ENCODE data around the gene COMMD7. TPM values are rescaled to one million over a fixed set of nuclear protein-coding genes. Genes with fewer than 3 reads are reported as not detected.
"Not testable (repeated sequence)": the region's sequence is repeated elsewhere in the genome, so short reads cannot be mapped to it uniquely, and the experiment has no call there.

The COMMD7 gene
- total RNA-seq, 1 donor = 61.2 TPM

GRCh38 chr20:32695089-32695488 lies 48.2 kb downstream of the COMMD7 start:
- H3K4me3 ChIP-seq (ENCODE audit: insufficient read depth, low read length) = no peak overlapping the region
- no peak for DNase-seq (ENCODE audit: insufficient read length, low spot score, missing footprints)
- TF ChIP-seq, protein P1, sequence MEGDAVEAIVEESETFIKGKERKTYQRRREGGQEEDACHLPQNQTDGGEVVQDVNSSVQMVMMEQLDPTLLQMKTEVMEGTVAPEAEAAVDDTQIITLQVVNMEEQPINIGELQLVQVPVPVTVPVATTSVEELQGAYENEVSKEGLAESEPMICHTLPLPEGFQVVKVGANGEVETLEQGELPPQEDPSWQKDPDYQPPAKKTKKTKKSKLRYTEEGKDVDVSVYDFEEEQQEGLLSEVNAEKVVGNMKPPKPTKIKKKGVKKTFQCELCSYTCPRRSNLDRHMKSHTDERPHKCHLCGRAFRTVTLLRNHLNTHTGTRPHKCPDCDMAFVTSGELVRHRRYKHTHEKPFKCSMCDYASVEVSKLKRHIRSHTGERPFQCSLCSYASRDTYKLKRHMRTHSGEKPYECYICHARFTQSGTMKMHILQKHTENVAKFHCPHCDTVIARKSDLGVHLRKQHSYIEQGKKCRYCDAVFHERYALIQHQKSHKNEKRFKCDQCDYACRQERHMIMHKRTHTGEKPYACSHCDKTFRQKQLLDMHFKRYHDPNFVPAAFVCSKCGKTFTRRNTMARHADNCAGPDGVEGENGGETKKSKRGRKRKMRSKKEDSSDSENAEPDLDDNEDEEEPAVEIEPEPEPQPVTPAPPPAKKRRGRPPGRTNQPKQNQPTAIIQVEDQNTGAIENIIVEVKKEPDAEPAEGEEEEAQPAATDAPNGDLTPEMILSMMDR (IDR thresholded peaks at IDR 0.05; ENCODE audit: extremely low read depth, low read depth, low read length) = no peak

GRCh38 chr20:32688966-32689365 lies 54.3 kb downstream of the COMMD7 start:
- not testable (repeated sequence) for H3K79me2 ChIP-seq (ENCODE audit: insufficient read depth, low read length); H3K4me2 ChIP-seq (ENCODE audit: insufficient read depth, low read length); H4K20me1 ChIP-seq (ENCODE audit: insufficient read depth, low read length); H3K36me3 ChIP-seq (ENCODE audit: insufficient read depth, low read length); H3K27me3 ChIP-seq (ENCODE audit: insufficient read depth, low read length); H3K27ac ChIP-seq (ENCODE audit: low read depth, low read length); H2AFZ ChIP-seq (ENCODE audit: low read length); DNase-seq (ENCODE audit: insufficient read length, low spot score, missing footprints); H3K4me3 ChIP-seq (ENCODE audit: insufficient read depth, low read length); H3K9me3 ChIP-seq (ENCODE audit: low read depth, low read length)
- H3K4me1 ChIP-seq (ENCODE audit: insufficient read depth, low read length) = peaks cover 11% of the 10 kb centered on the region

More at GRCh38 chr20:32695089-32695488, 48.2 kb downstream of the COMMD7 start:
- H3K9me3 ChIP-seq (ENCODE audit: low read depth, low read length) = no peaks in the 10 kb centered on the region
- no peak overlapping the region for H3K27ac ChIP-seq (ENCODE audit: low read depth, low read length)
- no peak overlapping the region for H2AFZ ChIP-seq (ENCODE audit: low read length)
- no peaks in the 10 kb centered on the region for H4K20me1 ChIP-seq (ENCODE audit: insufficient read depth, low read length)
- no peaks in the 10 kb centered on the region for H3K27me3 ChIP-seq (ENCODE audit: insufficient read depth, low read length)
- H3K36me3 ChIP-seq (ENCODE audit: insufficient read depth, low read length) = no peaks in the 10 kb centered on the region
- no peaks in the 10 kb centered on the region for H3K79me2 ChIP-seq (ENCODE audit: insufficient read depth, low read length)
- no peaks in the 10 kb centered on the region for H3K4me1 ChIP-seq (ENCODE audit: insufficient read depth, low read length)
- no peak overlapping the region for H3K4me2 ChIP-seq (ENCODE audit: insufficient read depth, low read length)

DNA sequence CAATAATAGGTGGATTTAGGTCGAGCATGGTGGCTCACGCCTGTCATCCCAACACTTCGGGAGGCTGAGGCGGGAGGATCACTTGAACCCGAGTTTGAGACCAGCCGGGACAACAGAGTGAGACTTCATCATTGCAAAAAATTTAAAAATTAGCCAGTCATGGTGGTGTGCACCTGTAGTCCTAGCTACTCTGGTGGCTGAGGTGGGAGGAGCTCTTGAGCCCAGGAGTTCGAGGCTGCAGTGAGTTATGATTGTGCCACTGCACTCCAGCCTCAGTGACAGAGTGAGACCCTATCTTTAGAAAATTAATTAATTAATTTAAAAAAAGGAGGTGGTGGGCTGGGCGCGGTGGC lies 56.1 kb downstream of the COMMD7 start:
- no peaks in the 10 kb centered on the region for H3K36me3 ChIP-seq (ENCODE audit: insufficient read depth, low read length)
- no peaks in the 10 kb centered on the region for H4K20me1 ChIP-seq (ENCODE audit: insufficient read depth, low read length)
- H3K27me3 ChIP-seq (ENCODE audit: insufficient read depth, low read length) = no peaks in the 10 kb centered on the region
- TF ChIP-seq, protein P1 (IDR thresholded peaks at IDR 0.05; ENCODE audit: extremely low read depth, low read depth, low read length) = no peak
- no peaks in the 10 kb centered on the region for H3K79me2 ChIP-seq (ENCODE audit: insufficient read depth, low read length)
- H3K4me3 ChIP-seq (ENCODE audit: insufficient read depth, low read length) = no peak overlapping the region
- DNase-seq (ENCODE audit: insufficient read length, low spot score, missing footprints) = no peak
- no peak overlapping the region for H3K27ac ChIP-seq (ENCODE audit: low read depth, low read length)
- peaks cover 11% of the 10 kb centered on the region for H3K4me1 ChIP-seq (ENCODE audit: insufficient read depth, low read length)
- H3K9me3 ChIP-seq (ENCODE audit: low read depth, low read length) = no peaks in the 10 kb centered on the region
- H3K4me2 ChIP-seq (ENCODE audit: insufficient read depth, low read length) = no peak overlapping the region
- no peak overlapping the region for H2AFZ ChIP-seq (ENCODE audit: low read length)

- H4K20me1 ChIP-seq (ENCODE audit: insufficient read depth, low read length) = no peaks in the 10 kb centered on the region
- H3K4me2 ChIP-seq (ENCODE audit: insufficient read depth, low read length) = no peak overlapping the region
- no peak for DNase-seq (ENCODE audit: insufficient read length, low spot score, missing footprints)
- no peak overlapping the region for H2AFZ ChIP-seq (ENCODE audit: low read length)
- H3K36me3 ChIP-seq (ENCODE audit: insufficient read depth, low read length) = no peaks in the 10 kb centered on the region
- H3K27ac ChIP-seq (ENCODE audit: low read depth, low read length) = no peak overlapping the region
- no peaks in the 10 kb centered on the region for H3K79me2 ChIP-seq (ENCODE audit: insufficient read depth, low read length)
- peaks cover 11% of the 10 kb centered on the region for H3K4me1 ChIP-seq (ENCODE audit: insufficient read depth, low read length)
- H3K27me3 ChIP-seq (ENCODE audit: insufficient read depth, low read length) = no peaks in the 10 kb centered on the region
- TF ChIP-seq, protein P1 (IDR thresholded peaks at IDR 0.05; ENCODE audit: extremely low read depth, low read depth, low read length) = no peak
- no peak overlapping the region for H3K4me3 ChIP-seq (ENCODE audit: insufficient read depth, low read length)
- no peaks in the 10 kb centered on the region for H3K9me3 ChIP-seq (ENCODE audit: low read depth, low read length)
These were observed 56.6 kb downstream of the COMMD7 start for GRCh38 chr20:32686530-32687179.
